DMS 273 (cell line): Measurements from ENCODE around the gene SLC27A4.

Experiments
- DNase-seq: peaks from one replicate; lab custom pipeline; 2025; ENCODE audit not compliant: unreplicated experiment; lab: John Stamatoyannopoulos, UW

SLC27A4 gene

DNA sequence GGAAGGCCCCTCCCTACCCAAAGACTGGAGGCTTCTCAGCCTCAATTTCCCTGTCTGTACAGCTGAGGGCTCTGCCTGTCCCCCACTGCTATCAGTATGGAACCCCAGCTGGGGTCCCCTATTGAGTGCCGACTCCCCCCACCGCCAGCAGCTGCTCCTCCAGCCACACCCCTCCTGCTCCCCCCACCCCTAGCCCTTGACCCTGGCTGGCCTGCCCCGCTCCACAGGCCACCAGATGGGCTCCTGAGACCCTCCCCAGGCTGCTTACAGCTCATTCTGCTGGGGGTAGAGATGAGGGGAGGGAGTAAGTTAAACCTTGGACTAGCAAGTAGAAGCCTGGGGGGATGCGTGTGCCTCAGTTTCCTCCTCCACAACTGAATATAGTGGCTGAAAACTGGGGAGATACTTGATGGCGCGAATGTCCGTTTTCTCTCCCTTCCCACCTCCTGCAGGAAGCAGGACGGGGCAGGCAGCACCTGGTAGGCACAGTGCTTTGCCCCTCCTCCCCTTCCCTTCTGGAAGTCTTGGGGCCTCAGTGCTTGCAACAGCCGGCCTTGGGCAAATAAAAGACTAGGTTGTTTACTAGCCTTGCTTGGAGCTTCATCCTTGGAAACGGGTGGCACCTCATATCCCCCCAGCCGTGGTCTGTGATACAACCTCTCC is 50.0 kb downstream of the SLC27A4 start:
- DNase-seq, result peak; percentile 63

DNA sequence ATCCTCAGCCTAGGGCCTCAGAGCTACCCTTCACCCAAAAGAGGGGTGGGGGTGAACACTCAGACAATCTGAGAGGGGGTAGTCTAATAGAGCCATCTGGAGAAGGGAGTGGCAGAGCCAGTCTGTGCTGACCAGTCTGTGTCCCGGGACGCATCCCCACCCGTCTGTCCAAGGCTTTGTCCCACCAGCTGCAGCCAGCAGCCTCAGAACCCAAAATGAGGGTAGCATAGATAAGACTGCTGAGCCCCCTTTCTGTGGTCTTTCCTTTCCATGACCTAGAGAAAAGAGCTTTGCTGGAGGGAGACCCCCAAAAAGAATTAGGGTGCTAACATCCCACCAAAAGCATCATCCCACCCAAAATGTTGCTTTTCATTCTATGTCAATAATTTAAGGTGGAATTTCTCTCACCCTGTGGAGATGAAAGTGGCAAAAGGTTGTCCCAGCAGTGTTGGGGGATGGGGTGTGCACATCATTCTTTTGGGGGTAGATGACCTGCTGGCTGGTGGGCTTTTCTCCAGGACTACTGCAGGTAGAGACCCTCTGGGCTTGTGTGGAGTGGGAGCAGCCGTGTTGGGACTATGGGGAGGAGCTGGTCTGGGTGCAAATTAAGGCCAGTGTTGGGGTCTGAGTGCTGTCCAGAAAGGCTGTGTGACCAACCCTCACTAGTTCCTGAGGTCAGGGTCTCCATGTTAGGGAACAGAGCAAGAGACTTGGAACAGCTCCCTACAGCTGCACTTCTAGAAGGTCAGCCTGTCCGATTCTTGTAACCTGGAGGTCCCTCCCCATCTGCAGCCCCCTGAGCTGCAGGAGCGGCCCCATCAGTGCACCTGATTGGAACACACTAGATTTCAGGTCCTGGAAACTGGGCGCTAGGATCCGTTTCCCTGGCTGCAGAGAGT is 50.7 kb downstream of the SLC27A4 start:
- DNase-seq, result no peak

DNA sequence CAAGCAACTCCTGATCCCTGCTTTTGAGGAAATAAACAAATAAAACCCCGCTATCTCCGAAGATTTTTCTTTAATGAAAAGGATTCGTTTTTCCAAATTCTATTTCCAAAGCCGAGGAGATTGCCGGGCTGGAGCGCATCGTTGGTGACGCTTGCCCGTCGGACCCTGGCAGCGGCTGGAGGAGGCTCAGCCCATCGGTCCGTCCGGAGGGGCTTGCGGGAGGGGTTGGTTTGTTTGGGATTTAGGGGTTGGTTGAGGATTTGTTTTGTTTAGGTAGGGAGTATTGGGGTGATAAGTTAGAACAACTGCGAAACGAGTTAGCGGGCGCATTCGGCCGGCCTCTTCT is 51.6 kb downstream of the SLC27A4 start:
- no peak for DNase-seq

DNA sequence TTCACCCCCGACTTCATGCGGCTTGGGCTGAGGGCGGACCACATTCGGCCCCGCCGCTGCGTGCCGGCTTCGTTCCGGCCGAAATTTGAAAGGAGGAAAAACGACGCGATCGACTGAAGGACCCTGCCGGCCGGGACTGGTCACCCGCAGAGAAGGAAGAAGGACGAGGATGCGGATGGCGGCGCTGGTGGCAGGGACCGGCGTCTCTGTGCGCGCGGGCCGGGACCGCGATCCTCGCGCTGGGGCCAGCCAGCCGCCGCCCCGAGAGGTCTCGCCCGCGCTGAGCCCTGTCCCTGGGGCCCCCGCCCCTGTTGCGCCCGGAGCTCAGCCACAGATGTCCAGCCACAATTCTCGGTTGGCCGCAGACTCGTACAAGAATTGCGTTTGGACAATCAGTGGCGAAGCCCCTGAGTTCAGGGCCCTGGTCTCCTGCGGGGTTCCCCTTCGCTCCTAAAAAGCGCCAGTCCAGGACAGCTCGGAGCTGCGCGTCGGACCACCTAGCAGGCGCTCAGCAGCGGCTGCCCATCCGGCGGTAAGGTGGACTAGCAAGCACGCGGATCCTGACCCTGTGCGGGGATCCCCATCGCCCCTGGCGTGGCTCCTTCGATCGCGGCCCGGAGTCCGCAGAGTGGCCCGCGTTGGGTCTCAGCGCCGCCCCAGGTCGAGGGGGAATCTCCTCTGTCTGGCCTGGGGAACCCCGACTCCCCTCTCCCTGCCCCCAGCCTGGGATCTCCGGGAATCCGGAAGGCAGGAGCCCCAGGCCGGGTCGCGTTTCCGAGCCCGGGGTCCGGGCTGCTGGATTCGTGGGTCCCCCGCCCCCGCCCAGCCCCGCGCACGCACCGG is 52.2 kb downstream of the SLC27A4 start:
- DNase-seq, result no peak

DNA sequence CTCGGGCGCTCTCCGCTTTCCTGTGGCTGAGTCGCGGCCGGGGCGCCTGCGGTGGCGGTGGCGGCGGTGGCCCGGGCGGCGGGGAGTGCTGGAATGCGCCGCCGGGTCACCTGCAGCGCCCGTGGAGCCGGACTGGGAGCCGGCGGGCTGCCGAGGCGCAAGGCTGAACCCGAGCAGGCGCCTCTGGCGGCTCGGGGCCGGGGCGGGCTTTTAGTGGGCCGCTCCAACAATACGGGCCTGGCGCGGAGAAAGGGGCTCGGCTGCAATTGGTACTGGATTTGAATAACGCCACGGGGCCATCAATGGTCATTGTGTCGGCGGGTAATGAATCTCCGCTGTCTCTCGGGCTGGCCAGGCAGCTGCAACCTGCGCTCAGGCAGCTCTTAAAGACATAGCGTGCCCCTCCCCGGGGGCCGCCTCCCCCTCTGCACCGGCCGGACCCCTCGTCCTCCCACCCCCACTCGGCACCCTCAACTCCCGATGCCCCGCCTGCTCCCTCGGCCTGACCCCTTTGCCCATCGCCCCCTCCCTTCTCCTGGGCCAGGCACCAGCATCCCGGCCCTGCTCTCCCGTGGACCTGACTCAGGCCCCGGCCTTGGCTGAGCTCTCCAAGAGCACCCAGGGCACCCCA is 52.9 kb downstream of the SLC27A4 start:
- no peak for DNase-seq

DNA sequence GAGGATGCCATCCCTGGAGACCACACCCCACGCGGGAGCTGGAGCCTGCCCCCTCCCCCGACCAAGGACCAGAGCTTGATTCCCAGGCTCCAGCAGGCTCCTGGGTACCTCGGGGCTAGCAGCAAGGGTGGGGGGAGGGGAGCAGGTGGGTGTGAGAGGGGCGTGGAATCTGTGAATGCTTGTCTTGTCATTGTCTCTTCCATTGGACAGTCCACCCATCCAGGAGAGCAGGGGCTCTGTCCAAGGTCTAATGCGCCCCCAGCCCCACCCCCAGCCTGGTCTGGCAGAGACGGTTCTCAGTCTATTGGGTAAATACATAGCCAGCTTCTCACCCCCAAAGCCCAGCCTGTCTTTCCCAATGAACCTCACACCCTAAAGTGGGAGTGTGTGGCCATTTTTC is 53.6 kb downstream of the SLC27A4 start:
- no peak for DNase-seq

DNA sequence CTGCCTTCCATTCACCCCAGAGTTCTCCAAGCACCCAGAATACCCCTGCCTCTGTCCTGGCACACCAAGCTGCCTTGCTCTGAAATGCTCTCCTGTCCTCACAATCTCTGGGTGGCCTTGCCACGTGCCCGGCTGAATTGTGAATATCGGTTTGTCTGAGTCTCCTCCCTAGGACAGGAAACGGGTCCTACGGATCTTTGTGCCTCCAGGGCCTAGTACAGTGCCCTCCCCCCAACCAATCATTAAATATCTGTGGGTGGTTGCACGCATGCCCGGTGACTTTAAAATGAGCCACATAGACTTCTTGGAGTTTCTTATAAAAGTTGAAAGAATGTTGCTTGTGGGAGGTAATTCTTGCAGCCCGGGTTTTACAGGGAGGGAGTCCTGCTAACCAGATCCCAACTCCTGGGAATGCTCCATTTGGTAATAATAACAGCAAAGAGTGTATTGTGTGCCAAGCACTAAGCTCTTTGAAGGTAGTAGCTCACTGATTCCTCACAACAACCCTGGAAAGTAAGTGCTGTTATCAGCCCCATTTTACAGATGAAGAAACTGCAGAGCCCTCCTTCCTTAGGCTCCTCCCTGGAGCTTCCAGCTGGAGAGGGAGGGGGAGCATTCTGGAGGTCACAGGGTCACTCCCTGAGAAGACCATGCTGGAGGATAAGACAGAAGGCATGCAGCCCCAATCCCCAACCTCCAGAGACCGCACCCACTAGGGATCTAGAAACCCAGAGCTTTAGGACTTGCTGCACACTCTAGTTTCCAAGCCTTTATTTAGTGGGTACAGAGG is 54.2 kb downstream of the SLC27A4 start:
- no peak for DNase-seq

DNA sequence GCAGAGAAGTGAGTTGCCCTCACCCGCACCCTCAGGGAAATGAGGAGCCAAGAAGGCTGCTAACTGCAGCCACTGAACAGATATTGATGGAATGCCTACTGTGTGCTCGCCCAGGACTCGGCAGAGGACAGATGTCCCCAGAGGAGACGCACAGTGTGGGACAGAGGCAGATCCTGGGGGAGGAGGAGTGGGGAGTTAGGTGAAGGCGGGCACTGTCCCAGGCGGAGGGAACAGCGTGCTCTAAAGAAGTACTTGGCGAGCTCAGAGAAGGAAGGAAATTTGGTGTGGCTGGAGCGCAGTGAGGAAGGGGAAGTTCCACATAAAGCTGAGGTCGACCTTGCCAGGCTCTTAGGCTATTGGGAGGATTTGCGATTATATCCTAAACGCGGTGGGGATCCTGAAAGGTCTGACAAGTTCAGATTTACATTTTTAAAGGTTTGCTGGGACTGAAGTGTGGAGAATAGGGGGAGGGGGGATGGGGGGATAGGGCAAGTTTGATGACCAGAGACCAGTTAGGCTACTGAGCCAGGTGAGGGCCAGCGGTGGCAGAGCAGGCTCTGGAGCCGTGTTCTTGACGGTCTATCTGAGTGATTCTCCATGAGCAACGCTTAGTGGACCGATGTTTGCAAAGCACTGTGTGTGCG is 56.8 kb downstream of the SLC27A4 start:
- no peak for DNase-seq

DNA sequence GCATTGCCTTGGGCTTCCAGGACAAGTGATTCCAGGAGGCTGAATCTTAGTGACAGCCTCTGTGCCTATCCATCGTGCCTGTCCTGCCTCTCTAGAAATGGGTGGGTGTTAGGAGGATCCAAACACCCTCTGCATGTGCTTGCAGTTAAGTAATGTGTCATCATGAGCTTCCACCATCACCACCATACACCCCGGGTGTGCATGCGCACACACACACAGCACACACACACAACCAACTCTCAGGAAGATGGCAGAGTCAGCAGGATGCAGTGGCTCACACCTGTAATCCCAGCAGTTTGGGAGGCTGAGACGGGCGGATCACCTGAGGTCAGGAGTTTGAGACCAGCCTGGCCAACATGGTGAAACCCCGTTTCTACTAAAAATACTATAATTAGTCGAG is 57.5 kb downstream of the SLC27A4 start:
- DNase-seq, result no peak

DNA sequence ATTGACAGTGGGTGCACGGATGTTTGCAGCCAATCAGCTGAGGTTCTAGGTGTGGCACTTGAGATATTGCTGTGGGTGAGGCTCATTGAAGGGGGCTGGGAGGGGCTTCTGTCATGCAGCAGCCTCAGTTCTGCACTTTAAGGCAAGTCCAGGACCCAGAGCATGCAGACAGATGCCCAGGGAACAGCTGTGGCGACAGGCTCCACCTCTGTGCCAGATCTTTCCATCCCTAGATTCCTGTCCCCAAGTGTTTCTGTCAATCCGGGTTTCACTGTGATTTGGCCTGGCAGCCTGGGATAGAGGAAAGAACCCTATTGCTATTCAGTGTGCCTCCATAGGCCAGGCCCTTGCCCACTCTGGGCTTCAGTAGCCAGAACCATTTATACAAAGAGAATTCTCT is 59.5 kb downstream of the SLC27A4 start:
- no peak for DNase-seq

DNA sequence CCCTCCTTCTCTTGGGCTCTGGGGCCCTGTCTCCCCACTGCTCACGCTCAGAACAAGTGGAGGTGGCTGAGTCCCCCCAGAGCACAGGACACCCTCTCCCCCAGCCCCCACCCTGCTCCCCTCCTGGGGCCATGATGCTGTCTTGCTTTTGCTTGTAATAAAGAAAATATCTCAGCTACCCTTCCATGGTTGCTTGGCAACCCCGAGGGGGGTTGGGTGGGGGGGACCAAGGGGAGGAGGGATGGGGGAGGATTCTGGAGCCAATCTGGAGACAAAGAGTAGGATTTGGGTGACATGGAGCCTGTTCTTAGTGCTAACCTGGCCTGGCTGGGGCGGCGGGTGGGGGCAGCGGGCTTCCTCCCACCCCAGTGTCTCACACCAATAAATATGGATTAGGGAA is 64.2 kb downstream of the SLC27A4 start:
- DNase-seq, result no peak

DNA sequence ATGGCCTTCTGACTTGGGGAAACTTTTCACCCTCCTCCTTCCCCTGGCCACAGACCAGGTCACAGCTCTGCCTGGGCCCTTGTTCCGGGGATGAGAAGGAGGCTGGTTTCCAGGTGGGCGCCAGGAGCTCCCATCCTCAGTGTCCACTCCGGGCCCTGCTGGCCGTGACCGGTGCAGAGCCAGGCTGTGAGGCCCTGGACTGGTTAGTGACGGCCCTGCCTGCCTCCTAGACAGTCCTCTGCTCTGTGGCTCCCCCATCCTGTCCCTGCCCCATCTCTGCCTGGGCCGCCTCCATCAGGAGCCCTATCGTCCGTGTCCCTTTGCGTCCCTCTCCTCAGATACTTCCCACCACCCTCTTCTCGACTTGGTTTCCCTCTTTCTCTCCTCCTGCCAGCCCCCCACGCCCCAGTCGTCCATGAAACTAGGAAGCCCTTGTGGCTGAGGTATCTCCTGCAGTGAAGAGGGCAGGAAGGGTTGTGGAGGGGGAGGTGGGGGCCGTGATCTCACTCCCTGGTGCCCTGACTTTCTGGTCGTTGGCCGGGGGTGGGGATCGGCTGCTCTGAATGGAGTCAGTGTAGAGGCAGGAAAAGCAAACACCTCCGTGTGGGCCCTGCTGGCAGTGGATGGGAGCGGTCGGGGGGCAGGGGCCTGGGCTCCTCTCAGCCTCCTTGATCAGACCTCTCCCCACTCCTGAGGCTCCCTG is 64.9 kb downstream of the SLC27A4 start:
- no peak for DNase-seq

DNA sequence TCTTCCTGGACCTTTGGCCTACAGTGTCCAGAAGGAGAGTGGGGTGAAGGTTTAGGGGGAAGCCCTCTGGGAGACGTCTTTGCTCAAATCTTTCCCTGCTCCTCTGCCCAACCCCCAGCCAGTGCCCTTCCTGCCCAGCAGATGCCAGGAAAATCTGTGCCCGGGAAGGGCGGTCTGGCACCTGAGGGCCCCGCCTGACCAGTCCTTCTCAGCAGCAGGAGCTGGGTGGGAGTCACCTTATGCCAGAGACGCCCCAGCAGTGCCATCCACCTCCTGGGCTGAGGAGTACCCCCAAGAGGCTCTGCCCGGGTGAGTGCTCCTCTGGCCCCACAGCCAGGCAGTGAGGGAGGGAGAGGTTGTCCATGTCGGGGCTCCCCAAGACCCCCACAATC is 65.4 kb downstream of the SLC27A4 start:
- DNase-seq, result no peak

DNA sequence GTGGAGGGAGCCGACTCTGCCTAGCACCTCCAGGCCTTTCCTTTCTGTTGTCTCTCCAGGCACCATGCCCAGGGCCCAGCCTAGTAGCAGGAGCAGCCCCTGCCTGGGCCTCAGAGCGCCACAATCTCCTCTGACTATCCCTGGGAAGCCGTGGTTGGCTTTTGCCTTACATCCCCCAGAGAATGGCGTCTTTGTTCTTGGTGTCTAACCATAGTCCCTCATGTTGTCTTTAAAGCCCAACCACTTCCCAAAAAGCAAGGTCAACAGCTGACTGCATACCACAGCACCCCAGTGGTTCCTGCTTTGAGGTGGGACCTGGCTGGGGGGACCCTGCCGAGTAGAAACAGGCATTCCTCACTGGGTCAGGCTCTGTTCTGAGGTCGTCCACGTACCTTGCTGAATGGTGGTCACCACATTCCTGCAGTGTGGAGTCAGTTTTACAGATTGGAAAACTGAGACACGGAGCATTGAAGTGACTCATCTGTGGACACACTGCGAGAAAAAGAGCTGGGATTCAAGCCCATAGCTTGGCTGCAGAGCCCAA is 66.6 kb downstream of the SLC27A4 start:
- no peak for DNase-seq

DNA sequence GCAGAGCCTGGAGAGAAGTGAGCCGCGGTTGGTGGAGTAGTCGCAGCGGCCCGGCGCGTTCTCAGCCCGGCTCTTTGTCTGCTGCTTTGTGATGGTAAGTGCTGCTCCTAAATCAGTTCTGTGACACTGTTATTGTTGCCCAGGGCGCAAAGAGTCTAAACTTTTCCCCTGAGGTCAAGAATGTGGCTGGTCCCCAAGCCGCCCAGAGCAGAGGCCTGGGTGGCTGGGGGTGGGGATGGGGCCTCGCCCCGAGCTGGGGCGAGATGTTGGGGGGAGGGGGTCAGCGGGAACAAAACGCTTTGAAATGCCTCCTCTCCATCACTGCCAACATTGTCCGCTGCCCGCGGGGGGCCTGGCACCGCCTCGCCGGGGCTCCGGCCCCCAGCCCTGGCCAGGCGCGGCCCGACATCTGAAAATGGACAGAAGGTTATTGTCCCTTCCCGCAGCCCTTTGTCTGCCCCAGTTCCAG is 68.7 kb downstream of the SLC27A4 start:
- no peak for DNase-seq

DNA sequence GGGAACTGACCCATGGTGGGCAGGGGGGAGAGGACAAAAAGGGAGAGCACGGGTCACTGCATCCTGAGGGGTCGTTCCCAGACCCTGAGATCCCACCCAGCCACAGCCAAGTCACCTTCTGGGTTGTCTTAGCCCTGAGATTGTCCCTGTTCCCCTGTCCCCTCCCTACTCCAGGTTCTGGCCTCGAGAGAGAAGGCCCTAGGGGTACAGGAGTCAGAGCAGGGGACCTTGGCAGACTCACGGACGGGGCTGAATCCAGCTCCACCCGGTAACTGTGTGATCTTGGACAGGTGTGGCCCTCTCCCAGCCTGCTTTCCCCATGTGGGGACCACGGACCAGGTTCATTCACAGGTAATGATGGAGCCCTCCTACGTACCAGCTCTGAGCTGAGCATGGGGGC is 69.1 kb downstream of the SLC27A4 start:
- no peak for DNase-seq

DNA sequence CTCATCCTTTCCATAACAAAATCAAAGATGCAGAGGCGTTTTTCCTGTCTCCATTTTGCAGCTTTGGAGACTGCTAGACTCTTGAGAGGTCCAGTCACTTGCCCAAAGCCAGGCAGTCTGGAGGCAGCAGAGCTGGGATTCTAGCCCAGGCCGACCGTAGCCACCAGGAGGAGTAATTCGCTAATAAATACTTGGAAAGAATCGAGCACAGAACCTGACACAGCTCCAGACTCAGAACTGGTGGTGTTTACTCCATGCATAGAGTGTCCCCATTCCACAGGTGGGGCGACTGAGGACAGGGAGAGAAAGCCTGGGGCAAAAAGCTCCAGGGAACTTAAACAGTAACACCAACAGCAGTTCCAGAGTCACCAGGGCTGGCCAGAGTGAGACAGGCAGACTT is 69.7 kb downstream of the SLC27A4 start:
- peak; percentile 64 for DNase-seq
